SK-N-MC (cell line): ENCODE results near the gene R3HDM4.

Experiments
- EZH2 ChIP-seq: fragments of 200-600 bp; sonication (generic); IDR thresholded peaks from one replicate; pipeline ENCODE4 v1.6.1; 2017; ENCODE audit warnings: antibody characterized with exemption
- POLR2AphosphoS5 ChIP-seq: IDR thresholded peaks from 2 replicates; pipeline ENCODE4 v1.6.1; 2012; ENCODE audit warnings: mild to moderate bottlenecking, low read depth, low read length, borderline replicate concordance

- TF ChIP-seq POLR2AphosphoS5 (no peak), EZH2 (no peak)
Observed at GRCh38 chr19:903266-903797, 9.7 kb downstream of the R3HDM4 start.
